ENCODE measurements around the gene OST4.

The OST4 gene

GRCh38 chr2:27093430-27094352 lies 22.2 kb upstream of the OST4 start:
- DNase-seq (ENCODE audit: low read depth in 2 of 2), result no peak

- DNase-seq (ENCODE audit: low read depth in 2 of 2), result no peak
Measured at GRCh38 chr2:27092696-27093429, 21.4 kb upstream of the OST4 start.

- DNase-seq (ENCODE audit: low read depth in 2 of 2), result no peak
Measured at GRCh38 chr2:27091746-27092695, 20.6 kb upstream of the OST4 start.

GRCh38 chr2:27089111-27089954 lies 17.9 kb upstream of the OST4 start:
- DNase-seq (ENCODE audit: low read depth in 2 of 2), result no peak

- no peak for DNase-seq (ENCODE audit: low read depth in 2 of 2)
Measured at GRCh38 chr2:27088634-27089033, 17.2 kb upstream of the OST4 start.

- no peak for DNase-seq (ENCODE audit: low read depth in 2 of 2)
Measured at GRCh38 chr2:27087823-27088410, 16.5 kb upstream of the OST4 start.

- no peak for DNase-seq (ENCODE audit: low read depth in 2 of 2)
Measured at GRCh38 chr2:27086724-27087593, 15.5 kb upstream of the OST4 start, which contains the start of gene KHK. KHK (plus strand) TSS chr2:27086772; CDS start chr2:27087260, 488 bp downstream.

GRCh38 chr2:27086090-27086723 lies 14.8 kb upstream of the OST4 start:
- DNase-seq (ENCODE audit: low read depth in 2 of 2), result peak; percentile 96 to 98

- DNase-seq (ENCODE audit: low read depth in 2 of 2), result peak in 1 of 2 donors; percentile 25
Measured at GRCh38 chr2:27085673-27086089, 14.2 kb upstream of the OST4 start.

- no peak for DNase-seq (ENCODE audit: low read depth in 2 of 2)
Measured at GRCh38 chr2:27085062-27085672, 13.7 kb upstream of the OST4 start.

GRCh38 chr2:27084297-27085061 lies 13.0 kb upstream of the OST4 start:
- no peak for DNase-seq (ENCODE audit: low read depth in 2 of 2)

GRCh38 chr2:27083410-27084296 lies 12.2 kb upstream of the OST4 start:
- no peak for DNase-seq (ENCODE audit: low read depth in 2 of 2)

- no peak for DNase-seq (ENCODE audit: low read depth in 2 of 2)
Measured at GRCh38 chr2:27082773-27083409, 11.4 kb upstream of the OST4 start.

GRCh38 chr2:27081984-27082772 lies 10.7 kb upstream of the OST4 start:
- DNase-seq (ENCODE audit: low read depth in 2 of 2), result no peak

- no peak for DNase-seq (ENCODE audit: low read depth in 2 of 2)
Measured at GRCh38 chr2:27080603-27080936, 9.1 kb upstream of the OST4 start.

GRCh38 chr2:27080140-27080469 lies 8.7 kb upstream of the OST4 start:
- no peak for DNase-seq (ENCODE audit: low read depth in 2 of 2)

All from stimulated activated CD8-positive, alpha-beta memory T cell treated with anti-CD3 and anti-CD28 coated beads, Interleukin-15, amount 100 ng/mL, for 48 hours (primary cell).